Calu3 (cell line): ENCODE data around the gene TUT1. TPM values are rescaled to one million over a fixed set of nuclear protein-coding genes. Genes with fewer than 3 reads are reported as not detected.

ENCODE experiments used
- BruUV-seq: library from RNA; stranded (reverse); fragments of 400-500 nt; replicated peaks from 2 replicates; lab custom pipeline; 2021; lab: Mats Ljungman, UMichigan
- CTCF ChIA-PET: fragments of 300-600 bp; sonication (Branson Sonifier 250); formaldehyde crosslinking; loops from one replicate; lab custom pipeline; 2022; ENCODE audit warnings: antibody characterized with exemption; lab: Charles Lee
- DNase-seq: peaks from one replicate; pipeline ENCODE4 v3.0.0; 2022
- H3K27ac Mint-ChIP-seq: one replicate; pipeline ENCODE4 v1.8.0; 2022; ENCODE audit warnings: mixed read lengths; ENCODE audit not compliant: unreplicated experiment
- H3K27me3 Mint-ChIP-seq: one replicate; pipeline ENCODE4 v1.8.0; 2022; ENCODE audit warnings: mixed read lengths; ENCODE audit not compliant: unreplicated experiment
- H3K36me3 Mint-ChIP-seq: one replicate; pipeline ENCODE4 v1.8.0; 2022; ENCODE audit warnings: mild to moderate bottlenecking, moderate library complexity, mixed read lengths; ENCODE audit not compliant: insufficient read depth, unreplicated experiment
- H3K4me1 Mint-ChIP-seq: one replicate; pipeline ENCODE4 v1.8.0; 2022; ENCODE audit warnings: mild to moderate bottlenecking, low read depth, mixed read lengths; ENCODE audit not compliant: unreplicated experiment
- H3K4me3 Mint-ChIP-seq: one replicate; pipeline ENCODE4 v1.8.0; 2022; ENCODE audit warnings: mild to moderate bottlenecking, low read depth, moderate library complexity, mixed read lengths; ENCODE audit not compliant: unreplicated experiment
- H3K9me3 Mint-ChIP-seq: one replicate; pipeline ENCODE4 v1.8.0; 2022; ENCODE audit warnings: low read depth, mixed read lengths; ENCODE audit not compliant: unreplicated experiment
- intact Hi-C: fragments of 100-400 bp; cut with micrococcal nuclease; formaldehyde crosslinking; loops from one replicate; pipeline ENCODE4 v1.10.0; 2022; ENCODE audit not compliant: unreplicated experiment
- total RNA-seq: library from RNA; stranded (reverse); gene quantifications from 2 replicates; pipeline ENCODE4 v1.2.3, GENCODE V29; 2022
- TF ChIP-seq, protein P1 (sequence below): fragments of 200-600 bp; IDR thresholded peaks from one replicate; pipeline ENCODE4 v1.8.0; 2022; ENCODE audit warnings: antibody characterized with exemption; ENCODE audit not compliant: unreplicated experiment

Gene TUT1
- total RNA-seq, 1 experiment from 2014 or later = 21.9 TPM

DNA sequence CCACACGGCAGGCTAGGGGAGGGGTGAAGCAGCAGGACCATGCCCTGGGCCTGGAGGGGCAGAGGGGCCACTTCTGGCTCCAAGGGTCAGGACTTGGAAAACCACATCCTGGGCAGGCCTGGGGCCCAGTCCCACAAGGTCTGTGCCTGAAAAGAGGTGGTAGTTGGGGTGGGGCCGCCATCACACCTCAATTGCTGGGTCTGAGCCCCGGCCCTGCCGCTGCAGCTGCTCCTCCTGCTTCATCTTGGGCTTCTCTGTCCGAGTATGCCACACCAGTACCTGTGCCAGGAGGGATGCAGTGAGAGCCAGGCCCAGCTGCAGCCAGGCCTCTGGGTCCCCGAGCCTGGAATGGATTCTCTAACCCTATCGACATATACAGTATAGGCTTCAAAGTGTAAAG, 24.2 kb upstream of the TUT1 start:
- DNase-seq = no peak
- peaks cover 25% of the 10 kb centered on the region for H3K4me1 Mint-ChIP-seq
- intact Hi-C loops = no loop called here
- no peaks in the 10 kb centered on the region for H3K27me3 Mint-ChIP-seq
- TF ChIP-seq, protein P1, sequence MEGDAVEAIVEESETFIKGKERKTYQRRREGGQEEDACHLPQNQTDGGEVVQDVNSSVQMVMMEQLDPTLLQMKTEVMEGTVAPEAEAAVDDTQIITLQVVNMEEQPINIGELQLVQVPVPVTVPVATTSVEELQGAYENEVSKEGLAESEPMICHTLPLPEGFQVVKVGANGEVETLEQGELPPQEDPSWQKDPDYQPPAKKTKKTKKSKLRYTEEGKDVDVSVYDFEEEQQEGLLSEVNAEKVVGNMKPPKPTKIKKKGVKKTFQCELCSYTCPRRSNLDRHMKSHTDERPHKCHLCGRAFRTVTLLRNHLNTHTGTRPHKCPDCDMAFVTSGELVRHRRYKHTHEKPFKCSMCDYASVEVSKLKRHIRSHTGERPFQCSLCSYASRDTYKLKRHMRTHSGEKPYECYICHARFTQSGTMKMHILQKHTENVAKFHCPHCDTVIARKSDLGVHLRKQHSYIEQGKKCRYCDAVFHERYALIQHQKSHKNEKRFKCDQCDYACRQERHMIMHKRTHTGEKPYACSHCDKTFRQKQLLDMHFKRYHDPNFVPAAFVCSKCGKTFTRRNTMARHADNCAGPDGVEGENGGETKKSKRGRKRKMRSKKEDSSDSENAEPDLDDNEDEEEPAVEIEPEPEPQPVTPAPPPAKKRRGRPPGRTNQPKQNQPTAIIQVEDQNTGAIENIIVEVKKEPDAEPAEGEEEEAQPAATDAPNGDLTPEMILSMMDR = no peak
- H3K4me3 Mint-ChIP-seq = no peak overlapping the region
- peaks cover 46% of the 10 kb centered on the region for H3K36me3 Mint-ChIP-seq
- no peaks in the 10 kb centered on the region for H3K9me3 Mint-ChIP-seq
- BruUV-seq = no TSS peak
- H3K27ac Mint-ChIP-seq = no peak overlapping the region
- CTCF ChIA-PET = no interaction called here

DNA sequence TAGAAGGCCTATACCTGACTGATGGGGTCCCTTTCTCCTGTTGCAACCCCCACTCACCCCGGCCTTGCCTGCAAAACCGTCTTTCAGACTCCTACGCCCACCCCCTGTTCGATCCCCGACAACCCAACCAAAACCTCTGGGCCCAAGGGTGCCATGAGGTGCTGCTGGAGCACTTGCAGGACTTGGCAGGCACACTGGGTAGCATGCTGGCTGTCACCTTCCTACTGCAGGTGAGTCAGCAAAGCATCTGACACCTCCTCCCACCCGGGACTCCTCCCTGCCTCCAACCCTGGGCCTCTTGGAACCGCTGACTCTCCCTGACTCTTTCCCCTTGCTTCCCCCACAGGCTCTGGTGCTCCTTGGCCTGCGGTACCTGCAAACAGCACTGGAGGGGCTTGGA, 23.0 kb upstream of the TUT1 start:
- no TSS peak for BruUV-seq
- no peak overlapping the region for H3K4me3 Mint-ChIP-seq
- no peaks in the 10 kb centered on the region for H3K9me3 Mint-ChIP-seq
- TF ChIP-seq, protein P1 = no peak
- DNase-seq = peak; percentile 50
- intact Hi-C loops = no loop called here
- CTCF ChIA-PET = no interaction called here
- peak overlapping the region; percentile 79 for H3K27ac Mint-ChIP-seq
- no peaks in the 10 kb centered on the region for H3K27me3 Mint-ChIP-seq
- H3K36me3 Mint-ChIP-seq = peaks cover 51% of the 10 kb centered on the region
- H3K4me1 Mint-ChIP-seq = peaks cover 24% of the 10 kb centered on the region

DNA sequence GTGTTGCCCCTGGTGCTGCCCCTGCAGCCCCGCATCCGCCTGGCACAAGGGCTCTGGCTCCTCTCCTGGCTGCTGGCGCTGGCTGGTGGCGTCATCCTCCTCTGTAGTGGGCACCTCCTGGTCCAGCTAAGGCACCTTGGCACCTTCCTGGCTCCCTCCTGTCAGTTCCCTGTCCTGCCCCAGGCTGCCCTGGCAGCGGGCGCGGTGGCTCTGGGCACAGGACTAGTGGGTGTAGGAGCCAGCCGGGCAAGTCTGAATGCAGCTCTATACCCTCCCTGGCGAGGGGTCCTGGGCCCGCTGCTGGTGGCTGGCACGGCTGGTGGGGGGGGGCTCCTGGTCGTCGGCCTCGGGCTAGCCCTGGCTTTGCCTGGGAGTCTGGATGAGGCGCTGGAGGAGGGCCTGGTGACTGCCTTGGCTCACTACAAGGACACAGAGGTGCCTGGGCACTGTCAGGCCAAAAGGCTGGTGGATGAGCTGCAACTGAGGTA, 22.0 kb upstream of the TUT1 start:
- Mint-ChIP-seq H3K9me3 (no peaks in the 10 kb centered on the region), H3K27ac (no peak overlapping the region), H3K4me1 (peaks cover 24% of the 10 kb centered on the region), H3K4me3 (peak overlapping the region; percentile 83), H3K36me3 (peaks cover 46% of the 10 kb centered on the region), H3K27me3 (no peaks in the 10 kb centered on the region)
- no peak for DNase-seq
- CTCF ChIA-PET = interaction anchor here (0.7 to 1.1 kb wide), 2 partner anchors 12 to 22 kb away, joined by 3 read pairs; partner anchors contain the start of genes MTA2 and TUT1
- no TSS peak for BruUV-seq
- TF ChIP-seq, protein P1 = no peak
- intact Hi-C loops = no loop called here

DNA sequence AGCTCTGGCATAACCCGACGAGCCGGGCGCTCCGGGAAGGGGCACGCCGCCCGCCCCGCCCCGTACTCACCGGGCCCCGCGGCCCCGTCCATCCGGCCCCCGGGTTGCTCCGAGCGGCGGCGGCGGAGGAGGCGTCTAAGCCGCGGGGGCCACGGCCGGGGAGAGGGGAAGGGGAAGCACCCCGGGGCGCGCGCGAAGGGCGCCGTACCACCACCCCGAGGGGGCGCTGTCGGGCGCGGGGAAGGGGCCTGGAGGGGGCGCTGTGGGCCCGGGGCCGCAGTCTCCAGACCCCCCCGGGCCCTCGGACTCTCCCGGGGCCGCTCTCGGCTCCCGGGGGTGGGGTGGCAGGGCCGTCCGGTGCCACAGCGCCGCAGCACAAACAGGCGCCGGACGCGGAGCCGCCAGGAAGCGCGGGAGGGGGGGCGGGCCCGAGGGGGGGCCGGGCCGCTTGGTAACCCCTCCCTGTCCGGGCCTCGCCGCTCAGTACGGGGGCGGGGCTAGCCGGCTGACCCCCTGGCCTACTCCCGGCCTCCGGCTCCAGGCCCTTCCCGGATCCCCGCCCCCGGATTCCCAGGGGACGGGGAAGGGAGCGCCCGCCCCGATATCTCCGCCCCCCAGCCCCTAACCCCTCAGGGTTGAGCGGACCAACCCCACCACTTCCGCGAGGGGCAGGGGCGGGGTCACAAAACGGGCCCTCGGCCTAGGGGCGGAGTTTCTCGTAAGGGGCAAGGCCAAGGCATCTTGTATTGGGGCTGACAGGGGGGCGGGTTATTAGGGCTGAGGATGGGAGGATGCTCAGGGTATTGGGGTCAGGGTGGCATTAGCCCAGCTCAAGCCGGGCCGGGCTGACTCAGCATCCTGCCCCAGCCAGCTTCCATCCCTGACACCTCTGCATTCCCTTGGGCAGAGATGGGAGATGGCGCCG, 21.3 kb upstream of the TUT1 start, which contains the start of the genes EML3 and ROM1:
TSS of gene EML3 (minus strand) at position 410 of the 925 bp plus-strand sequence. CDS start at position 92, 318 bp downstream.
TSS of gene ROM1 (plus strand) at position 892 of the 925 bp plus-strand sequence. CDS start at position 917, 25 bp downstream.
- BruUV-seq = no TSS peak
- no peaks in the 10 kb centered on the region for H3K9me3 Mint-ChIP-seq

More for the DNA sequence above, 21.3 kb upstream of the TUT1 start, which contains the start of the genes EML3 and ROM1:
- Mint-ChIP-seq H3K36me3 (peaks cover 48% of the 10 kb centered on the region), H3K4me3 (peak within 1 kb of the TSS; percentile 83), H3K27me3 (no peaks in the 10 kb centered on the region), H3K4me1 (peaks cover 24% of the 10 kb centered on the region), H3K27ac (peak within 1 kb of the TSS; percentile 81)
- intact Hi-C loops = no loop called here
- DNase-seq = peak; percentile 86
- CTCF ChIA-PET = interaction anchor here (0.6 to 1.4 kb wide), 9 partner anchors 9 to 1152 kb away, joined by 3 to 8 read pairs (median 3); partner anchors contain the start of genes B3GAT3, MTA2 and TUT1
- TF ChIP-seq, protein P1 = peak; percentile 99
